Vagina (tissue), 2 donors: ENCODE measurements around the gene TRIM67.

Source experiments
- CTCF ChIP-seq, 3 experiments: fragments of 450-650 bp in 2 of 3; fragments of 200-600 bp in 1 of 3; sonication (generic) in 1 of 3; IDR thresholded peaks; one replicate each; pipeline ENCODE4 v1.5.1; 2017 to 2019; ENCODE audit warnings: antibody characterized with exemption in 3 of 3, mild to moderate bottlenecking in 2 of 3, moderate library complexity in 2 of 3
- POLR2A ChIP-seq, 2 donors: fragments of 450-650 bp; IDR thresholded peaks; one replicate each; pipeline ENCODE4 v1.6.1; 2017; ENCODE audit warnings: antibody characterized with exemption in 2 of 2, mild to moderate bottlenecking in 2 of 2, moderate library complexity in 2 of 2

GRCh38 chr1:231234506-231234905, 72.6 kb downstream of the TRIM67 start:
- no peak for TF ChIP-seq CTCF (IDR thresholded peaks at IDR 0.05)
- TF ChIP-seq POLR2A (IDR thresholded peaks at IDR 0.05) = no peak
